Activated naive CD4-positive, alpha-beta T cell treated with anti-CD3 and anti-CD28 coated beads, Interleukin-2, amount 50 U/mL, for 72 hours (primary cell): ENCODE results near the gene CRACR2B. TPM values are rescaled to one million over a fixed set of nuclear protein-coding genes. Genes with fewer than 3 reads are reported as not detected.

Experiments used
- ATAC-seq, 2 donors: fragments of 150-1000 bp; cut with Tn5 transposase; 2 replicates each; pipeline ENCODE4 v1.10.0; 2021; ENCODE audit warnings: mild to moderate bottlenecking in 2 of 2, moderate library complexity in 2 of 2
- DNase-seq, 2 donors: peaks; one replicate each; pipeline ENCODE4 v3.0.0; 2021 to 2022; ENCODE audit warnings: low spot score in 2 of 2
- H3K27ac Mint-ChIP-seq, 2 donors: one replicate each; pipeline ENCODE4 v1.8.0; 2022; ENCODE audit warnings: mild to moderate bottlenecking in 2 of 2, mixed read lengths in 2 of 2
- H3K36me3 Mint-ChIP-seq, 2 donors: one replicate each; pipeline ENCODE4 v1.8.0; 2022; ENCODE audit warnings: mixed read lengths in 2 of 2
- H3K9me3 Mint-ChIP-seq, 2 donors: one replicate each; pipeline ENCODE4 v1.8.0; 2022; ENCODE audit warnings: mixed read lengths in 2 of 2
- total RNA-seq, 2 donors: library from RNA; stranded (reverse); gene quantifications; one replicate each; pipeline ENCODE4 v1.2.3, GENCODE V29; 2022

CRACR2B gene
- total RNA-seq = 1 to 10 TPM in 1 of 2 donors, under 1 TPM in 1; 0.66 to 1.9 TPM

DNA sequence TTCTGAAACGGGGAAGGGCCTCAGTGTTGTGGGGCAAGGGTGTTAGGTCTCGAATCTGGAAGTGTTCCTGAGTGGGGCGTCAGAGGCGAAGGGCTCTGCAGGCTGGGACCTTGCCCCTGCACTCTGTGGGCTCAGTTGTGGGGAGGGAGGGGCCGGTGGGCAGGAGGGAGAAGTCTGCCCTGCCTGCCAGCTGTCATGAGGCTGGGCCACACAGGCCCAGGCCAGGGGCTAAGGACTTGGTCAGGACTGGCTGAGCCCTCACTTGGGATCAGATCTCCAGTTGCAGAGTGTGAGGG lies at the start of gene CRACR2B:
CRACR2B (plus strand) TSS at position 23 of the 296 bp plus-strand sequence. CDS start 689 bp downstream, outside the sequence.
- H3K9me3 Mint-ChIP-seq = no peaks in the 10 kb centered on the region
- DNase-seq = no peak
- H3K27ac Mint-ChIP-seq = no peak within 1 kb of the TSS
- no peak for ATAC-seq
- peaks cover 5 to 7% of the 10 kb centered on the region in 2 donors for H3K36me3 Mint-ChIP-seq

GRCh38 chr11:778976-779954 lies 48.5 kb upstream of the CRACR2B start:
- DNase-seq (no peak), ATAC-seq (no peak)
- H3K27ac Mint-ChIP-seq = no peak overlapping the region
- H3K9me3 Mint-ChIP-seq = no peaks in the 10 kb centered on the region
- H3K36me3 Mint-ChIP-seq = peaks cover 0 to 5% of the 10 kb centered on the region in 2 donors

DNA sequence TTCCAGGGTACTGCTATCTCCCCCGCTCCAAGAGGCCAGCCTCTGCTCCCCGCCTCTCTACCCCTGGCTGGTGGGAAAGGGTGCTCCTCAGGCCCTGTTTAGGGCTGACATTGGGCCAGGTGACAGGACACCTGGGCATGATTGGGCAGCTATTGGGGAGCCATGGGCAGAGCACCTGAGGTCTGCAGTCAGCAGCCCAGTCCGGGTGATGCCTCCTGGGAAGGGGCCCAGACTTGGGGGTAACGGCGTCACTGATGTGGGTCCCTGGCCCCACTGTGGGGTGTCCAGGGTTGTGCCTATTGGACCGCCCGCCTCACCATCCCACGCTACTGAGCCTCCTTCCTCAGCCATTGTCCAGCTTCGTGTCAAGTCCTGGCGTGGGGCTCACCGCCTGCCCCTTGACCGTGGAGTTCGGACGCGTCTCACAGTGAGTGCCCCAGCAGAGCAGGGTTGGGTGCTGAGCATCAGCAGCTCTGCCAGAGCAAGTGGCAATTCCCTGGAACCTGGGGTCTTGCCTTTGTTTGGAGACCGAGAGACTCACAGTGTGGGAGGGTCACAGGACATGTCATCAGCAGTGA lies 47.7 kb upstream of the CRACR2B start:
- ATAC-seq (no peak), DNase-seq (no peak)
- no peak overlapping the region for H3K27ac Mint-ChIP-seq
- H3K36me3 Mint-ChIP-seq = peaks cover 0 to 5% of the 10 kb centered on the region in 2 donors
- no peaks in the 10 kb centered on the region for H3K9me3 Mint-ChIP-seq

GRCh38 chr11:782264-783174 lies 45.2 kb upstream of the CRACR2B start:
- no peak for ATAC-seq
- H3K9me3 Mint-ChIP-seq = no peaks in the 10 kb centered on the region
- H3K27ac Mint-ChIP-seq = no peak overlapping the region
- DNase-seq = no peak
- H3K36me3 Mint-ChIP-seq = peaks cover 0 to 5% of the 10 kb centered on the region in 2 donors

DNA sequence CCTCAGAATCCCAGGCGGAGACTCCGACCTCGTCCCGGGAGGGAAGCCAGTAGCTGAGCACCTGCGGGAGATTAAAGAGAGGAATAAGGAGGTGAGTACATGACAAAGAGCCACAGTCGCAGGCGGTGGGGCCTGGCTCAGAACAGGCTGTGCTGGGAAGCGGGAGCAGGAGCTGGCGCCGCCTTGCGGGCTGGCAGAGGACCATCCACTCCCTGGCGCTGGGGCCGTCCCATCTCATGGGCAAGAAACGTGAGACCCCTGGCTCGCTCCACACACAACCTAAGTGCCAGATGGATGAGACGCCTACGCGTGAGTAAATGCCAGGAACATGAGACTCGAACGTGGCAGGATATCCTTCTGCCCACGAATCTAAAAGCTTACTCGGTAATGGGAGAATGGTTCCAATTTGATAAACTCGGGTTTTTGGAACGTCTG lies 44.1 kb upstream of the CRACR2B start:
- DNase-seq (no peak), ATAC-seq (peak; percentile 63 to 73)
- Mint-ChIP-seq H3K27ac (no peak overlapping the region), H3K9me3 (no peaks in the 10 kb centered on the region), H3K36me3 (peaks cover 0 to 5% of the 10 kb centered on the region in 2 donors)

DNA sequence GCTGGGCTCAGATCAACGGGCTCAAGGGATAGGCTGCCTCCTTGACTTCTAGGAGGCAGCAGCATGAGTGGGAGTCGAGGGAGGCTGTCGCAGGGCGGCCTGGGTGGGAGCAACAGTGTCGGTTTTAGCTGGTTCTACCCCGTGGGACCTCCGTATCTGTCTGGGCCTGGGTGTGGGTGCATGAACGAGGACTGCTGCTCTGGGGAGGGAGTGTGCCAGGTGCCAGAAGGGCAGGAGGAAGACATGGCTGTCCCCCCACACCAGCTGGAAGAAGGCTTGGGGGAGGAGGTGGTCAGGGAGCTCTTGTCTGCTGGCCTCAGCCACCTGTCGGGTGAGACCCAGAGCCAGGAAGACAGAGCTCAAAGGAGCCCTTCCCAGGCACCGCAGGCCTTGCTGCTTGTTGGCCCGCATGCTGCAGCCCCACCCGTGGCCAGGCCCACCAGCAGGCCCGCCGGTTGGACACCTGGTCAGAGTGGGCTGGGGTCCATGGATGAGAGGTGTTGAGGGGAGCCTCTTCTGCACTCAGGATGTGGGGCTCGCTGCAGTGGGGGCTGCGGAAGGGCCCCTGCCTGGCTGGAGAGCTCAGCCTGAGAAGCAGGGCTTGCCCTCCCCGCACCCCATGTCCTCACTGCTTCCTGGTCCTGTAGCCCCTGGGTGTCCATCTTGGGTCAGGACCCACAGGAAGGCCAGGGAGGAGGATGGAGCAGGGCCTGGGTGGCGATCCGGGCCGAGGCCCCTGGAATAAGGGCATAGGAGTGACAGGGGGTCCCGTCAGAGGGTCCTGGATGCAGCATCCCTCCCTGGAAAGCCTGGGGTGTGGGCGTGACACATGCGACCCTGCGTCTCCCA lies 41.3 kb upstream of the CRACR2B start:
- Mint-ChIP-seq H3K9me3 (no peaks in the 10 kb centered on the region), H3K27ac (no peak overlapping the region), H3K36me3 (peaks cover 0 to 5% of the 10 kb centered on the region in 2 donors)
- ATAC-seq (no peak), DNase-seq (no peak)

GRCh38 chr11:787084-787675 lies 40.5 kb upstream of the CRACR2B start:
- ATAC-seq (no peak), DNase-seq (no peak)
- Mint-ChIP-seq H3K36me3 (peaks cover 0 to 5% of the 10 kb centered on the region in 2 donors), H3K27ac (no peak overlapping the region), H3K9me3 (no peaks in the 10 kb centered on the region)

DNA sequence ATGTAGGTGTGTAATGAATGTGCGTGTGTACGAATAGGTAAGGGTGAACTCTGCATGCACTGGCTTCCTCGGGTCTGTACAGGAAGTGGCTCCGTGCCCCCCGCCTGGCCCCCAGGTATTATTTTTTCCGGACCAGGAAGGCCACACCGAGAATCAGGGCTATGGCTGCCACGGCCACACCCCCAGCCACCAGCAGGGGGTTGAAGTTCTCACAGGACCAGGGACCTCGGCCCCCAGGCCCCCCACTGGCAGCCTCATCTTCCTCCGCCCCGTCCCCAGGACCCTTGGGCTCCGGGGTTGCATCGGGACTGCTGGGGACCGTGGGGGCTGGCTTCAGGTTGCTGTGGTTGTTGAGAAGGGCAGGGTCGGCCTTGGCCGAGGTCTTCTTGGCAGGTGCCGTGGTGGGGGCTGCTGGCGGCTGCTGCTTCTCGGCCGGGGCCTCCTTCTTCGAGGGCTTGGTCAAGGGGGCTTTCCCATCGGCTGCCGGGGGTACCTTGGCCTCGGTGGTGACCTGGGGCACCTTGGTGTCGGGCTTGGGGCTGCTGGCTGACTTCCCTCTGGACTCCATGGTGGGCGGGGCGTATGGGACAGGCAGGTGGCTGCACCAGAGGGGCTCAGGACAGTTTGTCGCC lies 39.6 kb upstream of the CRACR2B start:
- ATAC-seq = no peak
- no peak for DNase-seq
- H3K27ac Mint-ChIP-seq = no peak overlapping the region

DNA sequence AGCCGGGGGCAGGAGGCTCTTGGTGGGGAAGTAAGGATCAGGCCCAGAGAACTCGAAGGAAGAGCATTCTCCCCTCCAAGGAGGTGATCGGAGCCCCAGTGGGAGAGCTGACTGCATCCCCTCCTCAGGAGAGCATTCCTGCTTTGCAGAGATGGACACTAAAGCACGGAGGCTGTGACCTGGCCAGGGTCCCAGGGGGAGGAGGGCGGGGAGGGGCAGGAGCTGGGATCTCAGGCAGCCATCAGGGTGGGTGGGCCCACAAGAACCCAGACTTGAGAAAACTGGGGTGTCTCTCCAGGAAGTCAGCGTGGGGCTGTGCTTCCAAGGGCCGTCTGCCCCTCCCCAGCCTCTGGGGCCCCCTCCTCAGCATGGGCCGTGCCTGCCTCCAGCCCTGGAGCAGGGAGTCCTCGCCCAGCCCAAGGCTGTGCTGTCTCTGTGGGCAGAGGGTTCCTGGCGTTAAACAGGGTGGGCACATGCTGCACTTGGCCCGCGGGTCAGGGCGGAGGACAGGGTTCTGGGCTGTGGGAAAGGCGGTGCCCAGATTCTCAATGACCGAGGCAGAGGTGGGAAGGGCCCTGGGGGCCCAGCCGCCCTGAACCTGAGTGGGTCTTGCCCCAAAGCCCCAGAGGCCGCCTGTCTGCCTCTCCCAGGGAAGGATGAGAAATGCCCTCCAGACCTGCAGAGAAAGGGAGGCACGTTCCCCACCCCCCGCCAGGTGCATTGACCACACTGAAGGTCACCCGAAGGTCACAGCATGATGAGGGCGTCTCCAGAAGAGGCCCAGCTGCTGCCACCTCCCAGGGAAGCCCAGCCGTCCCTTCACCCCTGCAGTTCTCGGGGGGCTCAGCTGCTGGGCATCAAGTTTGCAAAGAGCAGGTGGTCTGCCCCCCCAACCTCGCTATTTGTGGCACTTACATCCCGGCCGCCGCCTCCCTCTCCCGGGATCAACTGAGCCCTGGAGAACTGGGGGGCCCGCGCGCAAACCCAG lies 38.5 kb upstream of the CRACR2B start:
- Mint-ChIP-seq H3K27ac (no peak overlapping the region), H3K9me3 (no peaks in the 10 kb centered on the region), H3K36me3 (no peaks in the 10 kb centered on the region)
- no peak for ATAC-seq
- DNase-seq = no peak

More for the DNA sequence above, 39.6 kb upstream of the CRACR2B start:
- Mint-ChIP-seq H3K36me3 (peaks cover 0 to 5% of the 10 kb centered on the region in 2 donors), H3K9me3 (no peaks in the 10 kb centered on the region)

DNA sequence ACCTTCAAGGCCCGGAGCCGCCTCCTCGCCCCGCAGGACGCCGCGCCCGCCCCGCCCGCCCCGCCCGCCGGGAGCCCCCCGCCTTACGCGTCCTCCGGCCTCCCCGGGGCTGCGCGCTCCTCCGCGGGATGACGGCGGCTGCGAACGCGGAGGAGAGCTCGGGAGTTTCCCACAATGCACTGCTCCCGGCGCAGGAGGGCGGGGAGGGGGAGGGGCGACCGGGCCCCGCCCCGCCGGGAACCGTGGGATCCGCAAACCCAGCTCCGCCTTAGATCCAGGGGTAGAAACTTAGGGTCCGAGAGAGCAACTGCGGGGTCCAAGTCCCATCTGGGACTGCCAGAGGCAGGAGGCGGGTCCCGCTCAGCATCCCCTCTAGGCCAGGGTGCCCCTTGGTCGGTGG lies 37.8 kb upstream of the CRACR2B start, which contains the start of gene CEND1:
CEND1 (minus strand) TSS at position 148 of the 400 bp plus-strand sequence. CDS start 1,514 bp downstream, outside the sequence.
- Mint-ChIP-seq H3K27ac (no peak within 1 kb of the TSS), H3K36me3 (no peaks in the 10 kb centered on the region), H3K9me3 (no peaks in the 10 kb centered on the region)
- peak in 1 of 2 donors; percentile 61 for DNase-seq
- peak in 1 of 2 donors; percentile 68 for ATAC-seq

DNA sequence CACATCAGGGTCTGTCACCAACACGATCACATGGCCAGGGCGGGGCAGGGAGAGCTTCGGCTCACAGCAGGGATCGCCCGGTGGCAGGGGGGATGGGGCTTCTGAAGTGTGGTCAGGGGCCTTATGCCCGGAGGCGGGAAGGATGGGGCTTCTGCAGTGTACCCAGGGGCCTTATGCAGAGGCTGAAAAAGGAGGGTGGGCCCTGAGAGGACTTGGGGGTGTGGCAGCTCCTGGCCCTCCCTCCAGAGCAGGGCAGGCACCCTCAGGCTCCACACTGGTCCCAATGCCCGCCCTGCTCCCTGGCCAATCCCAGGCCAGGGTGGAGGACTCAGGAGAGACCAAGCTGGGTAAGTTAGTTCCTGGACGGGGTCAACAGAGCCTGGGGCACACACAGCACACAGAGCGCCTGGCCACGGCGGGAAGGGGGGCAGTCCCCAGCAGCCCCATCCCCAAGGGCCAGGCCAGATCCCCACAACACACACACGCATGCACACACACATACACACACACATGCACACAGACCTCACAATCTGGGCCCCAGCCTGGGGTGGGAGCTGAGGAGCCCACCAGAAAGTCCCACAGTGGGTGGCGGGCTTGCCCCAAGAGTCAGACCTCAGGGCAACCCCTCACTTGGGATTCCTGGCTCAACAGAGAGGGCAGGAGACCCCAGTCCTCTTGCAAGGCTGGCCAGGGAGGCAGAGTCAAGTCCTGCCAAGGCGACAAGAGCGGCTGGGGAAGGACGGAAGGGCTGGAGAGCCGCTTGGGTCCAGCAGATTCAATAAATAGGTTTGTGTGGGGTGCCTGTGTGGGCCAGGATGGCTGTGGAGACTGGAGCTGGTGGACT lies 36.8 kb upstream of the CRACR2B start:
- ATAC-seq (peak in 1 of 2 donors; percentile 22), DNase-seq (no peak)
- H3K36me3 Mint-ChIP-seq = no peaks in the 10 kb centered on the region
- no peaks in the 10 kb centered on the region for H3K9me3 Mint-ChIP-seq
- H3K27ac Mint-ChIP-seq = peak overlapping the region in 1 of 2 donors; percentile 79

GRCh38 chr11:791658-792534 lies 35.8 kb upstream of the CRACR2B start:
- Mint-ChIP-seq H3K27ac (no peak overlapping the region), H3K9me3 (no peaks in the 10 kb centered on the region), H3K36me3 (no peaks in the 10 kb centered on the region)
- ATAC-seq (no peak), DNase-seq (no peak)

GRCh38 chr11:792535-792821 lies 35.2 kb upstream of the CRACR2B start:
- ATAC-seq = no peak
- no peak for DNase-seq
- H3K36me3 Mint-ChIP-seq = no peaks in the 10 kb centered on the region

More at GRCh38 chr11:792535-792821, 35.2 kb upstream of the CRACR2B start:
- Mint-ChIP-seq H3K9me3 (no peaks in the 10 kb centered on the region), H3K27ac (no peak overlapping the region)
